Islet of Langerhans (tissue), 1 donor: ENCODE results near the gene EPS8.
"Not testable (repeated sequence)": the region's sequence is repeated elsewhere in the genome, so short reads cannot be mapped to it uniquely, and the experiment has no call there.

ENCODE experiments used
- FAIRE-seq: peaks from one replicate; lab custom pipeline; 2011; peaks lifted over from hg19 to GRCh38; lab: Jason Lieb, UNC

The EPS8 gene

GRCh38 chr12:15756822-15757221, 32.4 kb downstream of the EPS8 start:
- no peak for FAIRE-seq

GRCh38 chr12:15754233-15754632, 35.0 kb downstream of the EPS8 start:
- no peak for FAIRE-seq

- no peak for FAIRE-seq
Observed at GRCh38 chr12:15752785-15753184, 36.4 kb downstream of the EPS8 start.

GRCh38 chr12:15751741-15752140, 37.4 kb downstream of the EPS8 start:
- no peak for FAIRE-seq

- FAIRE-seq, result no peak
Observed at GRCh38 chr12:15749937-15750336, 39.3 kb downstream of the EPS8 start.

- FAIRE-seq, result not testable (repeated sequence)
Observed at GRCh38 chr12:15741870-15742269, 47.3 kb downstream of the EPS8 start.

GRCh38 chr12:15741082-15741481, 48.1 kb downstream of the EPS8 start:
- no peak for FAIRE-seq

- not testable (repeated sequence) for FAIRE-seq
Observed at GRCh38 chr12:15740389-15740788, 48.8 kb downstream of the EPS8 start.

GRCh38 chr12:15738438-15739015, 50.7 kb downstream of the EPS8 start:
- FAIRE-seq, result no peak

GRCh38 chr12:15735837-15736615, 53.2 kb downstream of the EPS8 start:
- FAIRE-seq, result peak; percentile 24

GRCh38 chr12:15733136-15733535, 56.1 kb downstream of the EPS8 start:
- no peak for FAIRE-seq

- no peak for FAIRE-seq
Observed at GRCh38 chr12:15732341-15733061, 56.7 kb downstream of the EPS8 start.

GRCh38 chr12:15731940-15732339, 57.2 kb downstream of the EPS8 start:
- no peak for FAIRE-seq

GRCh38 chr12:15729097-15729496, 60.1 kb downstream of the EPS8 start:
- FAIRE-seq, result no peak

- FAIRE-seq, result no peak
Observed at GRCh38 chr12:15728118-15728598, 61.0 kb downstream of the EPS8 start.

GRCh38 chr12:15726878-15727150, 62.4 kb downstream of the EPS8 start:
- no peak for FAIRE-seq

- no peak for FAIRE-seq
Observed at GRCh38 chr12:15726027-15726877, 62.9 kb downstream of the EPS8 start.

- no peak for FAIRE-seq
Observed at GRCh38 chr12:15722951-15723350, 66.2 kb downstream of the EPS8 start.

- FAIRE-seq, result no peak
Observed at GRCh38 chr12:15721316-15722115, 67.7 kb downstream of the EPS8 start.

GRCh38 chr12:15720295-15720694, 68.9 kb downstream of the EPS8 start:
- no peak for FAIRE-seq

GRCh38 chr12:15719230-15719629, 70.0 kb downstream of the EPS8 start:
- no peak for FAIRE-seq
